A172 (cell line): ENCODE results near the gene AATK. TPM values are rescaled to one million over a fixed set of nuclear protein-coding genes. Genes with fewer than 3 reads are reported as not detected.

ENCODE experiments used
- DNase-seq: peaks from one replicate; pipeline ENCODE4 v3.0.0-alpha.2; 2015; ENCODE audit warnings: low spot score
- total RNA-seq: library from RNA; depleted of rRNA; stranded (reverse); fragments of >200 nt; shearing (Covaris generic); gene quantifications from 2 replicates; pipeline ENCODE4 v1.2.3, GENCODE V29; 2014; rRNA removed

The AATK gene, protein sequence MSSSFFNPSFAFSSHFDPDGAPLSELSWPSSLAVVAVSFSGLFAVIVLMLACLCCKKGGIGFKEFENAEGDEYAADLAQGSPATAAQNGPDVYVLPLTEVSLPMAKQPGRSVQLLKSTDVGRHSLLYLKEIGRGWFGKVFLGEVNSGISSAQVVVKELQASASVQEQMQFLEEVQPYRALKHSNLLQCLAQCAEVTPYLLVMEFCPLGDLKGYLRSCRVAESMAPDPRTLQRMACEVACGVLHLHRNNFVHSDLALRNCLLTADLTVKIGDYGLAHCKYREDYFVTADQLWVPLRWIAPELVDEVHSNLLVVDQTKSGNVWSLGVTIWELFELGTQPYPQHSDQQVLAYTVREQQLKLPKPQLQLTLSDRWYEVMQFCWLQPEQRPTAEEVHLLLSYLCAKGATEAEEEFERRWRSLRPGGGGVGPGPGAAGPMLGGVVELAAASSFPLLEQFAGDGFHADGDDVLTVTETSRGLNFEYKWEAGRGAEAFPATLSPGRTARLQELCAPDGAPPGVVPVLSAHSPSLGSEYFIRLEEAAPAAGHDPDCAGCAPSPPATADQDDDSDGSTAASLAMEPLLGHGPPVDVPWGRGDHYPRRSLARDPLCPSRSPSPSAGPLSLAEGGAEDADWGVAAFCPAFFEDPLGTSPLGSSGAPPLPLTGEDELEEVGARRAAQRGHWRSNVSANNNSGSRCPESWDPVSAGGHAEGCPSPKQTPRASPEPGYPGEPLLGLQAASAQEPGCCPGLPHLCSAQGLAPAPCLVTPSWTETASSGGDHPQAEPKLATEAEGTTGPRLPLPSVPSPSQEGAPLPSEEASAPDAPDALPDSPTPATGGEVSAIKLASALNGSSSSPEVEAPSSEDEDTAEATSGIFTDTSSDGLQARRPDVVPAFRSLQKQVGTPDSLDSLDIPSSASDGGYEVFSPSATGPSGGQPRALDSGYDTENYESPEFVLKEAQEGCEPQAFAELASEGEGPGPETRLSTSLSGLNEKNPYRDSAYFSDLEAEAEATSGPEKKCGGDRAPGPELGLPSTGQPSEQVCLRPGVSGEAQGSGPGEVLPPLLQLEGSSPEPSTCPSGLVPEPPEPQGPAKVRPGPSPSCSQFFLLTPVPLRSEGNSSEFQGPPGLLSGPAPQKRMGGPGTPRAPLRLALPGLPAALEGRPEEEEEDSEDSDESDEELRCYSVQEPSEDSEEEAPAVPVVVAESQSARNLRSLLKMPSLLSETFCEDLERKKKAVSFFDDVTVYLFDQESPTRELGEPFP (N-terminal part only)
- 0.28 and 0.41 TPM in 2 replicates for total RNA-seq

- no peak for DNase-seq
These were observed at the start of gene AATK for GRCh38 chr17:81166033-81166492. Gene AATK, minus strand, starts transcription at chr17:81166221. Its CDS starts 229 bp downstream, at chr17:81165992.

GRCh38 chr17:81213978-81214377, 48.0 kb upstream of the AATK start:
- DNase-seq = no peak

- no peak for DNase-seq
These were observed 46.3 kb upstream of the AATK start for GRCh38 chr17:81212365-81212764.

GRCh38 chr17:81210868-81211267, 44.8 kb upstream of the AATK start:
- no peak for DNase-seq

DNA sequence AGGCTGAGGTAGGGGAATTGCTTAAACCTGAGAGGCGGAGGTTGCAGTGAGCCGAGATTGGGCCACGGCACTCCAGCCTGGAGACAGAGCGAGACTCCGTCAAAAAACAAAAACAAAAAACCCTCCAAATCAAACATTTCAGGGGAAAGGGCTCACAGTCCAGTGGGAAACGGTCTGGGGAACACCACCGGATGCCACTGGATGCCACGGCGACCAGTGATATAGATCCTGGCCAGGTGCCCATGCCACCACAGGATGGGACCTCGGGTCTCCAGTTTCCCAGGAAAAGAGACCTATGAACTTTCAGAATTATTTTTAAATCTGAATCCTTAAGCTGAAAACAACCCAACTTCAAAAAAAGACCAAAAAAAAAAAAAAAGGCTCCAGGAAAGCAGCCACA, 44.4 kb upstream of the AATK start:
- DNase-seq = no peak

GRCh38 chr17:81209141-81209540, 43.1 kb upstream of the AATK start:
- DNase-seq = no peak

DNA sequence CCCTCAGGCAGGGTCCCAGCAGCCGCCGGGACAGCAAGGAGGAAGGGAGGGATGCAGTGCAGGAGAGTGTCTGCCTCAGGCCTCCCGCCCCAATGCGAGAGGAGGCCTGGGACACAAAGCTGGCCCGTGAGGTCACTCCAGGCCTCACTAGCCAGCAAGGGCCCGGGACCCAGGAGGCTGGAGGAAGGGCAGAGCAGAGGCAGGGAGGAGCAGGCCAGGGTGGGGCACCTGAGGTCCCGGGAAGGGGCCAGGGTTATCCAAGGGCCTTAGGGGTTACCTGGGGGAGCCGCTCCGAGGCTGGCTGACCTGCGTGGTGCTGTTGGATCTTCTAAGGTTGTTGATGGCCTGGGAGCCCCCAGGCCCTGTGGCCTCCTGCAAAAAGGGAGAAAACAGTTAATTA, 42.6 kb upstream of the AATK start:
- DNase-seq = no peak

DNA sequence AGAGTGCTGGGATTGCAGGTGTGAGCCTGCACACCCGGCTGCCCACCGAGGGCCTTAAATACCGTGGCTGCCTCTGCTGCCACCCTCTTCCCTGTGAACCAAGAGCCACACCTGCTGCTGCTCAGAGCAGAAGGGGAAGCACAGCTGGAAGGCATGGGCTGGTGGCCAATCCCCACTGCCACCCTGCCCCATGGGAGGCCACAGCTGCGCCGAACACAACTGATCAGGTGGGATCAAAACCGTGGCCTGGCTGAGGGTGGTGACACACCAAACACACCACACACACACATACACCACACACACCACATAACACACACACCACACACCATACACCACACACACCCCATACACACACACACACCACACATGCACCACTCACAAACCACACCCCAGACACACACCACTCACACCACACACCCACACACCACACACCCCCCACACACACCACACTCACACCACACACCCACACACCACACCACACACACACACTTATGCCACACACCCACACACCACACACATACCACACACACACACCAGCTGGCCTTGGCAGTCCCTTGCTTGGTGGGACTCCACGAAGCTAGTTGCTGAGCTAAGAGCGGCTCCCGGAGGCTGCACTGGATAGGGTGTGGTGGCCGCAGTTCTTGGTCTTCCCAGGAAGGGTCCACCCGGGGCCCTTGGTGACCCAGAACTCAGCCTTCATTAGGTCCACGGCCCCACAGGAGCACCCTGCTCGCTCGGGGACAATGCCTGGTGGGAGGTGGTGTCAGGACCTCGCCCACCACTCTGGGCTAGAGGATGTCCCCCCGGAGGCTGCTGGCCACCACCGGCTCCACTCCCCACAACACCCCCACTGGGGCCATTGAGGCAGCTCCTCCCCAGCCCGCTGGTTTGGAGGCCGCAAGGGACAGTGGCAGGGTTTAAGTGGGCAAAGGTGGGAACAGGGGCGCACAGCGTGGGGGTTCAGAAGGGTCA, 41.9 kb upstream of the AATK start:
- no peak for DNase-seq

GRCh38 chr17:81206657-81207056, 40.6 kb upstream of the AATK start:
- no peak for DNase-seq

DNA sequence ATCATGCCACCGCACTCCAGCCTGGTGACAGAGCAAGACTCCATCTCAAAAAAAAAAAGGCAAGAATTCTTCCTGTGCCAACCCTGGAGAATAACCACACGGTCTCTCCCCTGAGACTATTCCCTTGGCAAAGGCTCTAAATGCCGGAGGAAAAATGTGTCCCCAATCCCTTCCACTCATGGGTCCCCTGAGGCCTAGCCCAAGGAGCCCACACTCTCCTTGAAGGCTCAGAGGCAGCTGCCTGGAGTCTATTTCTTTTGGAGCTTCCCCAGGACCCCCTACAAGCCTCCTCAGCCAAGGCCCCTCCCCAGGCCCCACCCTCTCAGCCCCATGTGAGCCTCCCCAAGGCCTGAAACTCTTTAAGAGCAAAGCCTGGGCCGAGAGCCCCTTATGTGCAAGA, 40.1 kb upstream of the AATK start:
- DNase-seq = no peak

GRCh38 chr17:81204578-81204977, 38.6 kb upstream of the AATK start:
- no peak for DNase-seq

- no peak for DNase-seq
These were observed 37.1 kb upstream of the AATK start for GRCh38 chr17:81203136-81203535.

DNA sequence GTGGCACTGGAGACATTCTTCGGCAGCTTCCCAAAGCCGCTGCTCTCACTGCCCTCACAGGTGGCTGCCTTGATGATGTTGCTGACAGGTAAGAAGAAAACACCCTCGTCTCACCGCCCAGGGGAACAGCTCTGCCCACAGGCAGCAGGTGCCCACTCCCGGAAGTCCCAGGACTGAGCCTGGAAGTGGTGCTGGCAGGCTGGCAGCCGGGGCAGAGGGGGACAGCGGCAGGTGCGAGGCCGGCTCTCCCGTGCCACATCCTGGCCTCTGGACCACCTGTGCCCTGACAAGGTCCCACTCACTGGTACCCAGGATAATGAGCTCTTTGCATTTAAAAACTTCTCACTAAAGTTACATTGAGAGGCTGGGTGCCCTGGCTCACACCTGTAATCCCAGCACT, 36.3 kb upstream of the AATK start:
- no peak for DNase-seq

- peak; percentile 83 for DNase-seq
These were observed 34.9 kb upstream of the AATK start for GRCh38 chr17:81200695-81201580.

DNA sequence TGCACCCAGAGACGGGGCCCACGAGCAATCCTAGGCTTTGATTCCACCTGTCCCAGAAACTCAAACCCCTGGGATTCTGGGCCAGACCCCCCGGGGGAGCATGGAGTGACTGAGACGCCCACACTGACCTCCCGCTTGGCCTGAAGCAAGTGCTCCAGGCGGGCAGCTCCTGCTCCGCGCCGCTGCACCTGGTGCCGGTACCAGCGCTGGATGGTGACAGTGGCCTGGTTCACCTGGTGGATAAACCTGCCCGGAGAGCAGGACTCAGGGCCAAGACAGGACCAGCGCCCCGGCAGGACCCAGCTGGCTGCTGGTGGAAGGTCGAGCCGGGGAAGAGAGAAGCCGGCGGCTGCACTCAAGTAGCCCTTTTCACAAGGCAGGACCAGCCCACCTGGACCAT, 34.2 kb upstream of the AATK start:
- DNase-seq = no peak

- DNase-seq = no peak
These were observed 33.4 kb upstream of the AATK start for GRCh38 chr17:81199482-81199830.

GRCh38 chr17:81198826-81199481, 32.9 kb upstream of the AATK start:
- no peak for DNase-seq

DNA sequence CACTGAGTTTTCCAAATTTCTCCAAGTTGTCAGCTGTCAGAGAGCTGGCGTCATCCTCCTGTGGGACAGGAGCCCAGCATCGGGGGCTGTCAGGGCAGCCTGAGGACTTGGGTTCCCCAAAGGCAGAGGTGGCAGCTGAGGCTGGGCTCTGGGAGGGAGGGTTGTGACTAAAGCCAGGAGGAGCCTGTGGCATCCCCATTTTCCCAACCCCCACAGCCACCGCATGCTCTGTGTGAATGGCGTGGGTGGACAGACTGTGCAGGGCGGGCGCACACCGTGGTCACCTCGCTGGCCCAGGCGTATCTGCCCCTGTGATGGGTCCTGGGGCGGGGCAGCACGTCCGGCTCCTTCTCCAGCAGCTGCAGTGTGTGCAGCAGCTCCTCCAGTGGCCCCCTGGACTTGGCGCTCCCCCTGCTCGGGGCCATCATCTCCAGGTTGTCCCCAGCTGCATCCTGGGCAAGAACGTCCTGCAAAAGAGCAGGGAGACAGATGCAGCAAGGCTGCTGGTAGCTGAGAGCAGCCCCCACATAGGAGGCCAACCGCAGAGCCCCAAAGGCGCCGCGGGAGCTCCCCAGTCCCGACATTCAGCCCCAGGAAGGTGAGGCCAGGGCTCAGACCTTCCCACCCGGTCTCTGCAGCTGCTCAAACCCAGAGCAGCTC, 31.9 kb upstream of the AATK start:
- no peak for DNase-seq

DNA sequence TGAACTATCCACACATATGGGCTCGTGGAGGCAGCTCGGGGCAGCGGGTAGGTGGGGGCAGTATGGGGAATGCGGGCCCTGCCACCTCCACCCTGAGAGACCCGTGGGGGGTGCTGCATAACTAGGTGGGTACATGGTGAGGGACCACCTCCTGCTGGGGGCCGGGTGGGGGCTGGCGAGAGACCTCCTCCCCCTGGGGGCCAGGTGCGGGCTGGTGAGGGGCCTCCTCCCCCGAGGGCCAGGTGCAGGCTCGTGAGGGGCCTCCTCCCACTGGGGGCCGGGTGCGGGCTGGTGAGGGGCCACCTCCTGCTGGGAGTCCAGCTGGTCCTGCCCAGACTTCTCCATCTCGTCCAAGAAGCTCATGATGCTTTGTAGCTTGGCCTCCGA, 31.4 kb upstream of the AATK start:
- DNase-seq = no peak
